Stromal cell of bone marrow (primary cell): Measurements from ENCODE around the gene TFAP2A.

Source experiments
- DNase-seq: peaks from one replicate; pipeline ENCODE4 v3.0.0-alpha.2; 2012; ENCODE audit warnings: low read depth

The TFAP2A gene

DNA sequence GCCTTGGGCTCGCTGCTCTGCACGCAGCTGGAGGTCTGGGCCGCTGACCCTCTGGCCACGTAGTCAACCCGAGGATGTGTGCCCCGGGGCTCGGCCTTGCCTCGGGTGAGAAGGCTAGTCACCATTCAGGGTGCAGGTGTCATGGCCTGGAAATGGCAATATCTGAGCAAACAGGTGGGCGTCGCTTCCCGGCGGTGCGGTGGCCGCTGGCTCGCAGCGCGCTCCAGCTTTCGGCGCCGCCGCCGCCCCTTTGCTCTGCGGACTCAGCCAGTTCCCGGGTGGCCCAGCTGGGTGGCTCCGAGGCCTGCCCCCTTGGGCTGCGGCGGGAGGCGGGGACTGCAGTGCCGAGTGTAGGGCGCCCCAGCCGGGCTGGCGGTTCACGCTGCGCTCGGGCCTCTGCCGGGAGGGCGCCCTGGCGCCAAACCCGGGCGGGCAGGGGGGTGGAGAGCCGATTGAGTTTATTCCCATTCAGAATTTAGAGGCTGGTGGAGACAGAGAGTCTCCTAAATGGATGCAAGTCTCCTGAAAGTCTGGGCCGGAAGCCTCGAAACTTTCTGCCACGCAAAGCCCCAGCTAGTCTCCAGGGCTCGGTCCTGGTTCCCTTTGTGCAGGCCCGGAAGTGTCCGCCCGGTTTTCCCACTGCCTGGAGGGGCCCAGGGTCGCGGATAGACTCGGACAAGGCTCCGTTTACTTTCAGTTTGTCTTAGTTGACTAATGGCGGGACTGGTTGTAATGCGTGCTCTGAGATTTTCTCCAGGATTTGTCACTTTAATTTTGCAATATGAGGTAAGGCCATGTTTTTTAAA is 11.3 kb upstream of the TFAP2A start:
- no peak for DNase-seq

- no peak for DNase-seq
These were observed 10.5 kb upstream of the TFAP2A start for GRCh38 chr6:10425176-10425974.

DNA sequence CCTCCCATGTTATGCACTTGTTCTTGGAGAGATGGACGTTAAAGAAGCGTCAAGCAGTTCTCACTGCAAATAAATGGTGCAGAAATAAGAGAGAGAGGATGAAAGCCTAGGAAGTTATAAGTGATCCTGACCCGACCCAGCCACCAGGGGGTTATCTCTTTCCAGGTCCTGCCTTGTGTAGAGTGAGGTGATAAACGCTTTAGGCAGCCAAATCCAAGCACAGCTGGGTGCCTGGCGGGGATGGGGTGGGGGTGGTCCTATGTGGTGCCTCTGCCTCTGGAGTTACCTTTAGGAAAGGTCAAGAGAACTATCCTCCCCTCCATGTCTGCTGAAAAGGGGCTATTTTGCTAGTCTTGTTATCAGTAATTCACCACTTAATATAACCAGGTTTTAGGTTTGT is 9.2 kb upstream of the TFAP2A start:
- DNase-seq, result no peak

GRCh38 chr6:10422737-10423034 is 7.8 kb upstream of the TFAP2A start:
- DNase-seq, result no peak

DNA sequence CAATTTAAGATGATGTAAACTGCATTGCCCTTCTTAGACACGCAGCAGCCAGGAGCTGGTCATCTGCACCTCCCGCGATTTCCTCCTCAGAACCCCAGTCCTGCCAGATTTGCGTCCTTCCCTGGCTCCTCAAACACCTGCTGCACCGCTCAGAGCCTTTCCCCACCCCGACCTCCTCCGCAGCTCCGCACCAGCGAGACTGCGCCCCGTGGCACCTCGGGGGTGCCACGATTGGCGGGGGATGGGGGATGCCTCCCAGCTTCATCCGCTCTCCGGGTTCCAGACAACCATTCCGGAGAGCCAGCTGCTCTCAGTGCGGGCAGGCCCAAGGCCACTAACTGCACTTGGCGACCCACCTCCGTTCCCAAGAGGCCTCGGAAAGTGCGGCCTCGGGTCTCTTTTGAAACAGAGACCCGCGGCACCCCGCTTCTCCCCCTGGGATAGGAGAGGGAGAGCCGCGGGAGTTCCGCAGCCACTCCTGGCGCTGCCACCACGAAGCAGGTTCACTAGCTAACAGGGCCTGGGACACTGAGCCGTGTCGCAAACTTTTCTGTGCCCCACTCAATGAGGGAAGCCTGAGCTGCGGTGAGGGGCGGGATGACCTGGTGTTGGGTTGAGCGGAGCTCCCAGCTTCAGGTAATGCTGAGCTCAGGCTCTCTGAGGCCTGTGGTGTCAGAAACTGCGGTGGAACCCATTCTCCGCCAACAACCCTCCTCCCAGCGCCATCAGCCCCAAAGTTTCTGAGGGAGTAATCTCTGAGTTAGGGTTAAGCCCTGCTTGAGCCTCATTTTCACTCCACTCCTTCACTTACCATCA is 7.3 kb upstream of the TFAP2A start:
- DNase-seq, result no peak

GRCh38 chr6:10421158-10421920 is 6.5 kb upstream of the TFAP2A start:
- DNase-seq, result no peak

DNA sequence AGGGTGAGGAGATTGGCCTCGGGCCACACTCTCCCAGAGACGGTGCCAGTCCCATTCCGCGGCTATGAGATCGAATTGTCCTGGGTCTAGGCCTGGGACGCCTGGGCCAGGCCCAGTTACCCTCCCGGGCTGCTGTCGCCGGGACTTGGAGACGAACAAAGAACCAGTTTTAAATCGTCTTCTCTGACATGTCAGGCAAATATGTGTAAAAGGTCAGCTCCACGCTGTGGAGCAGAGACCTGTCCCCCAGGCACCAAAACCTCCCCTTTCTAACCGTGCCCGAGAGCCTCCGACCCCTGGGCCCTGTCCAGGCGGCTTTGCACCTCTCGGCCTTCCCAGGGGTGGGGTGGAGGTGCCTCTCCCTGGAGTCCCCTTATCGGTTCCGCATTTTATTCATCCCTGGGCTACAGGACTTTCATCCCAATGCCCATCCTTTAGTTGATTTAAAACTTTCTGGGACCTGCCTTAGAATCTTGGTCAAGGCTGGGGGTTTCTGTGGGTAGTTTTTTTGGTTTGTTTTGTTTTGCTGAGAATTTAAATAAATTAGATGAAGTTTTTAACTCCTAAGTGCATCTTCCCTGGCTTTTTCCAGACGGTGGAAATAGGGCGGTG is 5.8 kb upstream of the TFAP2A start:
- no peak for DNase-seq

GRCh38 chr6:10419749-10420545 is 5.1 kb upstream of the TFAP2A start:
- DNase-seq, result no peak

- no peak for DNase-seq
These were observed 4.2 kb upstream of the TFAP2A start for GRCh38 chr6:10418862-10419748.

DNA sequence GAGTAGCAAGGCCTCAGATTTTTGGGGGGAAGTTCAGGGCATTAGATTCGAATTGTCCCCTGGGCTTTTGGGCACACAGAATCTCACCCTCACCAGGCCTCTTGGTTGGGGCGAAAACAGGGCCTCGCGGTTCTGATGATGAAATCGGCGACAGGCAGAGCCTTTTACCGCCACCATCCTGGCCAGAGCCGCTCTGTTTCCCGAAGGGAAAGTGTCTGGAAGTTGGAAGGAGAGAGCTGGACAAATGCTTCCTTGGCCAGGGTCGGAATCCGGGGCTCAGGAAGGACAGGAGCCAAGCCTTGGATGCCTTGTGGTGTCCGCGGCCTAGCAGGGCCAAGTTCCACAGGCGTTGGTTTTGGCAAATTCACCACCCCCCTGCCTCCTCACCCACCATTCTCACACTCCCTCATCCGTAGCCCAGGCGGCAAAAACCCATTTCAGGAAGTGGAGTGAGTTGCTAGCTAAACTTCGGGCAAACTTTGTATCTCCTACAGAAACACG is 3.5 kb upstream of the TFAP2A start:
- DNase-seq, result no peak

GRCh38 chr6:10417681-10418104 is 2.8 kb upstream of the TFAP2A start:
- DNase-seq, result no peak

DNA sequence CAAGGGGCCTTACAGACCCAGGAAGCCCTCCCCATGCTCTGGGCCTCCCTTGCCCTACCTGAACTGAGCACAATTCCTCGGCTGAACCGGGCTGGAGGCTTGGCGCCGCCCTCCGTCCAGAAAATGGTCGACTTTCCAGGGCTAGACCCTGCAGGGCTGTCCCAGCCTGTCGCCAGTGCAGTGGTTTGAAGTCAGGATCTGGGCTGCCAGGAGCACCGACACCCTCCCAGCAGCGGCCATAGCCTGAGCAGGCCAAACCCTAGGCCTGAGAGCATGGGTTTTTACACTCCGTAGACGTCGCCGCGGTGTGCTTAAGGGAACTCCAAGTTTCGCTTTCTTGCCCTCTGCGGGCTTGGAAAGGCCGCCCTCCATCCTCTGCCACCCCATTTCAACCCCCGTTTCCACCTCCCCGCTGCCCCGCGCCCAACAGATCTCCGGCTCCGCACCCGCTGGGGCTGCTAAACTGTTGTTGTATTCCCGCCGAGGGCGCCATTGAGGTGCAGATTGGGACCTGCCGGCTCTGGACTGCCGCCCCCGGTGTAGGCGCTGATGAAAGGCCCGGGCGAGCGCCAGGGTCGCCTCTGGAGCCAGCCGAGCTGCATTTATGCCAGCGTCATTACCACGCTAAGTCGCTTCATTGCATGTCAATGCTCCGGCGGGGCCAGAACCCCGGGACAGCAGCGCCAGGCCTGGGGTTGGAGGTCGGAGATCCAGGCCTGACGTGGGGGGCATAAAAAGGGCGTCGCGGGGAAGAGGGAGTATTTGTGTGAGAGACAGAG is 2.2 kb upstream of the TFAP2A start:
- DNase-seq, result no peak

DNA sequence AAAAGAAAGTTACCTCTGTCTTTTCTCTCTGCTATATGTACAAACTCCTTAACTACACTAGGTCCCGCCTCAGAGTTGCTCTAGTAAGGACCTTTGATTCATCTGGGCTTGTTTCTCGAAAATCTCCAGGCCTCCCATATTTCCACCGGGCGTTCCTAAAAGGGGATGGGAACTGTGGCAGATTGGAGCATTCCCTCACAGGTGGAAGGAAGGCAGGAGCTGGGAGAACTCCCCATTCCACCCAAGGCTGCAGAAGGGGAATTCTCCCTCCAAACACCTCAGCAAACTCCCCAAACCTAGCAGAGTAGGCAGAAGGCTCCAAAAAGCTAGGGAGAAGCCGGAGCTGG is 1.6 kb upstream of the TFAP2A start:
- no peak for DNase-seq

GRCh38 chr6:10415617-10416480 is 975 bp upstream of the TFAP2A start:
- no peak for DNase-seq

GRCh38 chr6:10413850-10414738 is 780 bp downstream of the TFAP2A start:
- no peak for DNase-seq

DNA sequence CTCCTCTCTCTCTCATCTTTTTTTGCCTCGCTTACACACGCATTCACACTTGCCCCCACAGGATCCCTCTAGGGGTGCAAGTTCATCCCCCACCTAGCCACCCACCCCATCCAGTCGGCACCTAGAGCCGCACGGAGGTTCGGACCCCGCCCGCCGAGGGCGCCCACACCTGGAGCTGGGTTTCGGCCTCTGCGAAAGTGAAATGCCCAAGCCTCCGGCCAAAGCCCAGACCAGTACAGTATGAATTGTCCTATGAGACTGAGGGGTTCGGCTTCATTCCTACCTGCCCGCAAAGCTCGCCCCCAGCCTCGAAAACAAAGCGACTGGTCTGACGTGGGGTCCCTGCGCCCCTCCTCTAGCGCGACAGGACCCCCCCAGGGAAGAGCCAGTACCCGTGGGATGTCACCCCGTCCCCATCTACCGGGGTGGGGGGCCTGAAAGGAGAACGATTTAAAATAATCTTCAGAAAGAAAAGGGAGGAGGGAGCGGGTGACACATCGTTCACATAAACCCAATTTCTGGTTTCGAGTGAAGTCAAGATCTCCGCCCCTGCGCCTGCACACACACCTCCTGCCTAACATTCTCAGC is 1.5 kb downstream of the TFAP2A start:
- DNase-seq, result no peak
